Measurements from ENCODE around the gene CYLD. TPM values are rescaled to one million over a fixed set of nuclear protein-coding genes. Genes with fewer than 3 reads are reported as not detected.

Gene CYLD
- total RNA-seq, 1 donor from 2014 or later: 10.3 TPM

DNA sequence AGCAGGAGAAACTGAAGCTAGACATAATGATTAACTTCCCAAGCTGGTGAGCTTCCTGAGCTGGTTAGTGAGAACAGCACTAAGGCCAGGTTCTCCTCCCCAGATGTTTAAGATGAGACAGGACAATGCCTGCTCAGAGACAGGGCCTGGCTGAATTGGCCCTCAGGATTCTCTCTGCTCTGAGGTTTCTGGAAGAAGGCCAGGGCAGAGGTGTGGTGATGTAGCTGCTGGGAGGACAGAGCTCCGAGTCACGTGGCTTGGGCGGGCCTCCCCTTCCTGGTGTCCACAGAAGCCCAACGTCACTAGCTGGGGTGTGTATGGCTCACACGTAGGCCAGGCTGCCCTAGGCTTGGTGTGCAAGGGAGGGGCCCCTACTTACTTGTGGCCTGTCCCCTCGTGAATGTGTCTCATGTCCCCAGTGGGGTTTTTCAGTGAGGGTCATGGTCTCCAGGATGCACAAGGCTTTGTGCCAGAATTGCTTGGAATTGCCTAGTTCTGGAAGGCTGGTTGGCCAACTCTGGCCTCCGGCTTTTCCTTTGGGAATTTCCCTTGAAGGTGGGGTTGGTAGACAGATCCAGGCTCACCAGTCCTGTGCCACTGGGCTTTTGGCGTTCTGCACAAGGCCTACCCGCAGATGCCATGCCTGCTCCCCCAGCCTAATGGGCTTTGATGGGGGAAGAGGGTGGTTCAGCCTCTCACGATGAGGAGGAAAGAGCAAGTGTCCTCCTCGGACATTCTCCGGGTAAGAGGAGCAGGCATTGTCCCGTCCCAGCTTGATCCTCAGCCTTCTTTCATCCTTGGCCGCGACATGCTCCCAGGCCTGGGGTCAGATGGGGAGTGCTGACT, 45.1 kb upstream of the CYLD start:
- TF ChIP-seq, protein P1, sequence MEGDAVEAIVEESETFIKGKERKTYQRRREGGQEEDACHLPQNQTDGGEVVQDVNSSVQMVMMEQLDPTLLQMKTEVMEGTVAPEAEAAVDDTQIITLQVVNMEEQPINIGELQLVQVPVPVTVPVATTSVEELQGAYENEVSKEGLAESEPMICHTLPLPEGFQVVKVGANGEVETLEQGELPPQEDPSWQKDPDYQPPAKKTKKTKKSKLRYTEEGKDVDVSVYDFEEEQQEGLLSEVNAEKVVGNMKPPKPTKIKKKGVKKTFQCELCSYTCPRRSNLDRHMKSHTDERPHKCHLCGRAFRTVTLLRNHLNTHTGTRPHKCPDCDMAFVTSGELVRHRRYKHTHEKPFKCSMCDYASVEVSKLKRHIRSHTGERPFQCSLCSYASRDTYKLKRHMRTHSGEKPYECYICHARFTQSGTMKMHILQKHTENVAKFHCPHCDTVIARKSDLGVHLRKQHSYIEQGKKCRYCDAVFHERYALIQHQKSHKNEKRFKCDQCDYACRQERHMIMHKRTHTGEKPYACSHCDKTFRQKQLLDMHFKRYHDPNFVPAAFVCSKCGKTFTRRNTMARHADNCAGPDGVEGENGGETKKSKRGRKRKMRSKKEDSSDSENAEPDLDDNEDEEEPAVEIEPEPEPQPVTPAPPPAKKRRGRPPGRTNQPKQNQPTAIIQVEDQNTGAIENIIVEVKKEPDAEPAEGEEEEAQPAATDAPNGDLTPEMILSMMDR (conservative IDR thresholded peaks at IDR 0.05; ENCODE audit: low read depth, low read length): no peak
- H3K4me3 ChIP-seq (ENCODE audit: low read depth, low read length): no peak overlapping the region
- no peak for DNase-seq (ENCODE audit: low read depth)

DNA sequence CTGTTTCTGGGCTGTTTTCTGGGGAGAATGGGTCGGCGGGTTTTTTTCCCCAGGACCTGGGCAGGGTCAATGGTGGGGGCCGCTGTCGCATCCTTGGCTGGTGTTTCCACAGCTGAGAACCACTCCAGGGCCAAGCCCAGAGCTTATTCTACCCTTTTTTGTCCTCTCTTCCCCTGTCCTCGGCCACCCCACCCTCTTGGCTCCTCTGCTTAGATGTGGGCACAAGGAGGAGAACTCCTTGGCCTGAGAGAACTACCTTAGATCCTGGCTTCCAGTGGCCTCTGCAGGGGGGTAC, 44.5 kb upstream of the CYLD start:
- DNase-seq (ENCODE audit: low read depth): no peak
- TF ChIP-seq, protein P1 (conservative IDR thresholded peaks at IDR 0.05; ENCODE audit: low read depth, low read length): no peak
- H3K4me3 ChIP-seq (ENCODE audit: low read depth, low read length): no peak overlapping the region

DNA sequence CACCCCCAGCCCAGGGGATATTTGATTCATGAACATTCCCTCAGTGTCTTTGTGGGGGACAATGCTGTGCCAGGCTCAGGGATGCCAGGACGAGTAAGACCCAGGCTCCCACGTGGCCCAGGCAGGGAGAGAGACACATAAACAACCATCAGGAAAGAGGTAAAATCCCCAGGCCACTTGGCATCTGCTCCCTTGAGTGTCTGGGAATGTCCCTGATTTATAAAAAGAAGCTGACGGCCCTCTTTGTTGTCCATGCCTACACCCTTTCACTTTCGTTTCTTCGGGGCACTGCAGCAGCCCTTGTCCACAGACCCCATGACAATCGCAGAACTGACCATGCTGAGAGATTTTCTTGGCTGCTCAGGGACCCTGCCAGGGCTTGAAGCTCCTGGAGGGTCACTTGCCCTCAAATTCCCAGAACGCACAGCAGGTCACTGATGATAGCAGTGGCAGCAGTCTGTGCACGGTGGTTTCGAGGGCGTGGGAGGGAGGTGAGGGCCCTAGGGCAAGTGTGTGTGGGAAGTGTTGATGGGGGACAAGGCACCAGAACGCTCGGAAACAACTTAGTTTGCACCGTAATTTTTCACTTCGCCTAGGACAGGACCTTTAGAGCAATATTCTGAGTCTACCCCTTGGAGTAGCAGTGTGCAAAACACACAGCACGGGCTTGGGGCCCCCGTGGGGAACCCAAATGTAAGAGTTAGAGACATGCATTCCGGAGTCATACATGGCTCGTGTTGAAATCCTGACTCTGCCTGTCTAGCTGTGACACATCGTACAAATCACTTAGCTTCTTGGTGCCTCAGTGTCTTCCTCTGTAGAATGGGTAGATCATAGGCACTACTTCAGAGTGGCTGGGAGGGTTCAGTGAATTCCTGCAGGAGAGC, 43.8 kb upstream of the CYLD start:
- peak; percentile 54 for DNase-seq (ENCODE audit: low read depth)
- TF ChIP-seq, protein P1 (conservative IDR thresholded peaks at IDR 0.05; ENCODE audit: low read depth, low read length): no peak
- H3K4me3 ChIP-seq (ENCODE audit: low read depth, low read length): peak overlapping the region; percentile 45

- TF ChIP-seq, protein P1 (conservative IDR thresholded peaks at IDR 0.05; ENCODE audit: low read depth, low read length): no peak
- no peak overlapping the region for H3K4me3 ChIP-seq (ENCODE audit: low read depth, low read length)
- DNase-seq (ENCODE audit: low read depth): no peak
These were observed 42.3 kb upstream of the CYLD start for GRCh38 chr16:50699326-50700159.

DNA sequence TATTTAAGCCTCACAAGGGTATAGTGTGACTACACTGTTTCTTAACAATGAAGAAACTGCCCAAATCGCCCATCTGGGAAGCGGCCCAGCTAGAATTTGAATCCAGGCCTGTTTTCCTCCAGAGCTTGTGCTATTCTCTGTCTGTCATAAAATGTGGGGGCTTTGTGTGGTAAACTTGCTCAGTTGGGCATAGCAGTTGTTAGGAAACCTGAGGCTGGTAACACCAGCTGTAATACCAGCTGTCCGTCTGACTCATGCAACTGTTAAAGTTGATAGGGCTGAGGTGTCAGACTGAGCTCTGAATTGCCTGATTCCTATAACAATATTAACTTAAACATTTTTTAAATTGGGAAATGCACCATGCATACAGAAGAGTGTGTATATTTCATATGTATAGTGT, 39.2 kb upstream of the CYLD start:
- TF ChIP-seq, protein P1 (conservative IDR thresholded peaks at IDR 0.05; ENCODE audit: low read depth, low read length): no peak
- DNase-seq (ENCODE audit: low read depth): no peak
- H3K4me3 ChIP-seq (ENCODE audit: low read depth, low read length): no peak overlapping the region

DNA sequence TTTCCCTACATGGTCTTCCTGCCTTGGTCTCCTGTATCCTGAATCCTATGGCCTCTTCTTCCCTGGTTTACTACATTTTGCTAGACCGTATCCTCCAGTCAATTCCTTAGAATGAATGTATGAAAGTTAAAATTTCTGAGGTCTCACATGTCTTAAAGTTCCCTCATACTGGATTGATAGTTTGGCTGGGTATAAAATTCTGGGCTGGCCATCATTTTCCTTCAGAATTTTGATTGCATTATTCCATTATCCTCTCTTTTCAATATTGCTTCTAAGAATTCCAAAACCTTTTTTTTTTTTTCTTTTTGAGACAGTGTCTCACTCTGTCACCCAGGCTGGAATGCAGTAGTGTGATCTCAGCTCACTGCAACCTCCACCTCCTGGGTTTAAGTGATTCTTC, 37.6 kb upstream of the CYLD start:
- TF ChIP-seq, protein P1 (conservative IDR thresholded peaks at IDR 0.05; ENCODE audit: low read depth, low read length): no peak
- no peak overlapping the region for H3K4me3 ChIP-seq (ENCODE audit: low read depth, low read length)

More for the DNA sequence above, 37.6 kb upstream of the CYLD start:
- DNase-seq (ENCODE audit: low read depth): no peak

Data from epithelial cell of proximal tubule (primary cell).